Stimulated activated CD4-positive, alpha-beta T cell treated with anti-CD3 and anti-CD28 coated beads, TNF-alpha, amount 100 ng/mL, for 24 hours (primary cell): ENCODE measurements around the gene SUPT4H1.

Experiments used
- DNase-seq, 3 experiments: peaks; one replicate each; pipeline ENCODE4 v3.0.0-alpha.2; 2020; ENCODE audit warnings: low read depth in 3 of 3

SUPT4H1 gene

GRCh38 chr17:58381124-58382035, 29.4 kb upstream of the SUPT4H1 start:
- no peak for DNase-seq

- DNase-seq: no peak
Observed at GRCh38 chr17:58380207-58381123, 28.5 kb upstream of the SUPT4H1 start.

GRCh38 chr17:58379511-58379824, 27.5 kb upstream of the SUPT4H1 start:
- no peak for DNase-seq

GRCh38 chr17:58378733-58379510, 26.9 kb upstream of the SUPT4H1 start:
- no peak for DNase-seq

- DNase-seq: no peak
Observed at GRCh38 chr17:58377661-58378060, 25.7 kb upstream of the SUPT4H1 start.

- DNase-seq: no peak
Observed at GRCh38 chr17:58377093-58377601, 25.1 kb upstream of the SUPT4H1 start.

GRCh38 chr17:58376472-58377000, 24.5 kb upstream of the SUPT4H1 start:
- no peak for DNase-seq

GRCh38 chr17:58375811-58376210, 23.8 kb upstream of the SUPT4H1 start:
- no peak for DNase-seq

- DNase-seq: no peak
Observed at GRCh38 chr17:58375256-58375655, 23.3 kb upstream of the SUPT4H1 start.

GRCh38 chr17:58373923-58374322, 21.9 kb upstream of the SUPT4H1 start:
- DNase-seq: no peak

- no peak for DNase-seq
Observed at GRCh38 chr17:58373003-58373402, 21.0 kb upstream of the SUPT4H1 start.

- no peak for DNase-seq
Observed at GRCh38 chr17:58371300-58371950, 19.4 kb upstream of the SUPT4H1 start.

- no peak for DNase-seq
Observed at GRCh38 chr17:58370716-58371115, 18.7 kb upstream of the SUPT4H1 start.

- no peak for DNase-seq
Observed at GRCh38 chr17:58370309-58370708, 18.3 kb upstream of the SUPT4H1 start.

GRCh38 chr17:58369214-58370031, 17.4 kb upstream of the SUPT4H1 start:
- DNase-seq: no peak

GRCh38 chr17:58368860-58369213, 16.8 kb upstream of the SUPT4H1 start:
- DNase-seq: no peak

GRCh38 chr17:58367461-58367860, 15.5 kb upstream of the SUPT4H1 start:
- DNase-seq: no peak

- DNase-seq: no peak
Observed at GRCh38 chr17:58365980-58366595, 14.1 kb upstream of the SUPT4H1 start.

- no peak for DNase-seq
Observed at GRCh38 chr17:58365185-58365979, 13.4 kb upstream of the SUPT4H1 start.
